K562 (cell line): ENCODE results near the gene PPFIA3. TPM values are rescaled to one million over a fixed set of nuclear protein-coding genes. Genes with fewer than 3 reads are reported as not detected.
A peak's percentile ranks its signal among the peaks of the same experiment; 100 is the strongest.

Experiments used
- ATAC-seq: fragments of 200-7000 bp; cut with Tn5 transposase; 3 replicates; pipeline ENCODE4 v1.9.1; 2020; ENCODE audit warnings: moderate library complexity
- BruUV-seq: library from RNA; stranded (reverse); fragments of 400-500 nt; replicated peaks from 2 replicates; lab custom pipeline; 2021; lab: Mats Ljungman, UMichigan
- CTCF ChIA-PET: fragments of 300-600 bp; formaldehyde crosslinking; extraction: SDS; loops from one replicate; lab custom pipeline; 2021; ENCODE audit warnings: low intra/inter-chr PET ratio; lab: Yijun Ruan, JAX
- POLR2A ChIA-PET: fragments of 300-600, 350-650 bp; sonication (Branson Sonifier 250); formaldehyde crosslinking; extraction: SDS; loops from one replicate; lab custom pipeline; 2021; ENCODE audit warnings: antibody characterized with exemption, inconsistent platforms; lab: Yijun Ruan, JAX
- DNase-seq, 4 experiments: peaks; one replicate each; pipeline versions ENCODE4 v3.0.0 to v3.0.0-alpha.2; 2011 to 2018; ENCODE audit warnings: low spot score in 3 of 4, mixed read lengths in 3 of 4; ENCODE audit errors: extremely low read depth in 1 of 4
- FAIRE-seq: peaks from 2 replicates; lab custom pipeline; 2011; peaks lifted over from hg19 to GRCh38; lab: Jason Lieb, UNC
- H2AFZ ChIP-seq: 2 replicates; pipeline ENCODE4 v1.6.0; 2011; ENCODE audit warnings: low read depth, low read length, control low read depth, inconsistent platforms
- H3K27ac ChIP-seq: fragments of 200-600 bp; 3 replicates; pipeline ENCODE4 v1.8.0; 2011; ENCODE audit warnings: low read depth, mild to moderate bottlenecking, control low read depth, inconsistent platforms, low read length, moderate library complexity, mixed read lengths; ENCODE audit errors: extremely low read depth
- H3K27me3 ChIP-seq, 2 experiments: fragments of 300-600 bp in 1 of 2; 2 replicates in 1 of 2; 3 replicates in 1 of 2; pipeline versions ENCODE4 v1.6.0 to v1.8.0; 2011; ENCODE audit warnings: inconsistent platforms in 2 of 2, low read length in 2 of 2, mild to moderate bottlenecking in 1 of 2, mixed read lengths in 1 of 2, moderate library complexity in 1 of 2; ENCODE audit not compliant: control insufficient read depth in 2 of 2, insufficient read depth in 2 of 2
- H3K36me3 ChIP-seq: fragments of 300-600 bp; 3 replicates; pipeline ENCODE4 v1.8.0; 2011; ENCODE audit warnings: mild to moderate bottlenecking, low read length, inconsistent platforms; ENCODE audit not compliant: control insufficient read depth, insufficient read depth
- H3K4me1 ChIP-seq, 2 experiments: fragments of 200-600 bp in 1 of 2; replicated peaks in 1 of 2; 2 replicates in 1 of 2; 3 replicates in 1 of 2; pipeline versions ENCODE4 v1.5.1 to v1.8.0; 2011; ENCODE audit warnings: inconsistent platforms in 2 of 2, low read length in 2 of 2, mild to moderate bottlenecking in 1 of 2, mixed read lengths in 1 of 2, moderate library complexity in 1 of 2; ENCODE audit not compliant: control insufficient read depth in 2 of 2, insufficient read depth in 2 of 2
- H3K4me2 ChIP-seq: 2 replicates; pipeline ENCODE4 v1.6.1; 2011; ENCODE audit warnings: low read length, control low read depth, inconsistent platforms, mixed read lengths; ENCODE audit not compliant: insufficient read depth
- H3K4me3 ChIP-seq: fragments of 200-600 bp; sonication (generic), shearing (Covaris generic); 2 replicates; pipeline ENCODE4 v1.5.1; 2016; ENCODE audit warnings: control low read depth, inconsistent platforms
- H3K79me2 ChIP-seq: fragments of 200-600 bp; 3 replicates; pipeline ENCODE4 v1.8.0; 2011; ENCODE audit warnings: low read length, inconsistent platforms; ENCODE audit not compliant: control insufficient read depth, insufficient read depth
- H3K9ac ChIP-seq, 2 experiments: 2 replicates each; pipeline versions ENCODE4 v1.6.0 to v1.6.1; 2011; ENCODE audit warnings: low read depth in 2 of 2, low read length in 2 of 2, control low read depth in 1 of 2, inconsistent platforms in 1 of 2, mild to moderate bottlenecking in 1 of 2, mixed read lengths in 1 of 2; ENCODE audit not compliant: insufficient read depth in 1 of 2
- H3K9me1 ChIP-seq: one replicate; pipeline ENCODE4 v1.6.0; 2011; ENCODE audit warnings: inconsistent platforms, mild to moderate bottlenecking, low read length, moderate library complexity; ENCODE audit not compliant: control insufficient read depth, insufficient read depth
- H3K9me3 ChIP-seq: replicated peaks from 2 replicates; pipeline ENCODE4 v1.5.1; 2011; ENCODE audit warnings: low read depth, low read length, inconsistent platforms; ENCODE audit not compliant: control insufficient read depth, insufficient read depth
- H4K20me1 ChIP-seq: replicated peaks from 2 replicates; pipeline ENCODE4 v1.6.1; 2011; ENCODE audit warnings: low read length, inconsistent platforms, mixed read lengths; ENCODE audit not compliant: control insufficient read depth, insufficient read depth
- GABPB2 ChIP-seq: fragments of 250-450 bp; sonication (Bioruptor Pico); conservative IDR thresholded peaks from 2 replicates; pipeline ENCODE4 v1.5.1; 2021; ENCODE audit warnings: mild to moderate bottlenecking
- KAT8 ChIP-seq: fragments of 450-650 bp; IDR thresholded peaks from 2 replicates; pipeline ENCODE4 v1.6.1; 2016; ENCODE audit warnings: low read depth, mild to moderate bottlenecking
- RBM14 ChIP-seq: fragments of 200-400 bp; formaldehyde crosslinking; IDR thresholded peaks from 2 replicates; pipeline ENCODE4 v1.6.1; 2018; ENCODE audit warnings: low read depth, mild to moderate bottlenecking, low read length, moderate library complexity, borderline replicate concordance; ENCODE audit not compliant: insufficient read depth
- ZBTB40 ChIP-seq, 2 experiments: fragments of 450-650 bp in 1 of 2; sonication (generic) in 1 of 2; formaldehyde crosslinking in 1 of 2; IDR thresholded peaks; 2 replicates each; pipeline versions ENCODE4 v1.7.1 to v1.9.0; 2016 to 2022; ENCODE audit warnings: inconsistent platforms in 1 of 2, mild to moderate bottlenecking in 1 of 2, missing genetic modification reagents in 1 of 2
- ZNF778 ChIP-seq: fragments of 450-650 bp; formaldehyde crosslinking; IDR thresholded peaks from 2 replicates; pipeline ENCODE4 v1.4.0; 2020; ENCODE audit warnings: mild to moderate bottlenecking, moderate library complexity
- WGBS: fragments of 100-300 bp; shearing (Covaris generic); methylation state at CpG from one replicate; pipeline ENCODE4 v1.1.6; 2016; ENCODE audit warnings: low coverage, mixed read lengths; ENCODE audit not compliant: insufficient coverage; ENCODE audit errors: missing lambda C conversion rate; 5-methylcytosine and 5-hydroxymethylcytosine counted together
- in situ Hi-C: fragments of 300-500 bp; cut with MboI; formaldehyde crosslinking; loops from 4 replicates; pipeline ENCODE4 v1.15.0; 2018; ENCODE audit warnings: inconsistent platforms, mixed read lengths
- intact Hi-C: fragments of 100-400 bp; cut with micrococcal nuclease; formaldehyde crosslinking; loops from 2 replicates; pipeline ENCODE4 v1.14.2; 2022
- polyA plus RNA-seq, 8 experiments: library from polyadenylated mRNA; depleted of rRNA in 4 of 8; stranded (reverse) in 5 of 8; unstranded in 3 of 8; fragments of >200 nt; fragmentation: Nextera tagmentation in 2 of 8; fragmentation: Illumina TruSeq in 1 of 8; extraction: Ambion mirVana in 2 of 8; extraction: Trizol in 1 of 8; gene quantifications; 2 replicates each; pipeline versions ENCODE4 v1.2.1 to v1.2.3, GENCODE V29; 2011 to 2014; ENCODE audit warnings: inconsistent platforms in 1 of 8, missing spikeins in 1 of 8
- total RNA-seq, 7 experiments: library from RNA; depleted of rRNA in 6 of 7; stranded (reverse); fragments of >200 nt in 6 of 7; fragmentation: Illumina TruSeq in 2 of 7; extraction: Trizol in 2 of 7; gene quantifications; 2 replicates each; pipeline versions ENCODE4 v1.2.1 to v1.2.3, GENCODE V29; 2011 to 2021; ENCODE audit warnings: low replicate concordance in 1 of 7
- TF ChIP-seq, protein P1 (sequence below), 2 experiments: fragments of 450-650 bp; conservative IDR thresholded peaks; 2 replicates each; pipeline ENCODE4 v1.6.1; 2017; ENCODE audit warnings: mild to moderate bottlenecking in 2 of 2, moderate library complexity in 2 of 2
- TF ChIP-seq, protein P2 (sequence below): sonication (generic); formaldehyde crosslinking; IDR thresholded peaks from 2 replicates; pipeline ENCODE4 v1.9.0; 2022; ENCODE audit warnings: mild to moderate bottlenecking, missing genetic modification reagents

Gene PPFIA3
- total and polyA plus RNA-seq, 9 of the 15 experiments (the other 6 are each of a cell fraction or from before 2014, with no cell fraction given) = 0.10 to 53.0 (median 17.6) TPM

GRCh38 chr19:49148784-49149651 lies 29.7 kb downstream of the PPFIA3 start:
- H3K4me3 ChIP-seq = peak overlapping the region; percentile 54
- peak; percentile 92 to 99 (median 94) for DNase-seq
- no TSS peak for BruUV-seq
- POLR2A ChIA-PET = interaction anchor here (0.5 to 2.0 kb wide), 15 partner anchors 9 to 400 kb away, joined by 3 to 15 read pairs (median 4); partner anchors contain the start of genes CGB7, LIN7B and TRPM4
- CTCF ChIA-PET = interaction anchor here (0.8 kb wide), 1 partner anchor 38 kb away, joined by 3 read pairs; no protein-coding TSS in a partner anchor
- WGBS = 1% methylated on average over 47 of the region's 49 CpGs
- H3K9ac ChIP-seq = peak overlapping the region; percentile 86 to 98
- no peaks in the 10 kb centered on the region for H3K9me3 ChIP-seq
- no peaks in the 10 kb centered on the region for H3K27me3 ChIP-seq
- H2AFZ ChIP-seq = peak overlapping the region; percentile 87
- H3K4me2 ChIP-seq = peak overlapping the region; percentile 99
- intact Hi-C loops (loop anchor here (2.0 kb wide), 1 partner anchor 50 kb away; no protein-coding TSS in a partner anchor), in situ Hi-C loops (no loop called here)
- peak; percentile 63 for ATAC-seq
- FAIRE-seq = peak; percentile 91
- peaks cover 33% of the 10 kb centered on the region; the same call in 2 of the 3 replicates for H3K79me2 ChIP-seq
- H3K36me3 ChIP-seq = no peaks in the 10 kb centered on the region
- H3K4me1 ChIP-seq = peaks cover 40 to 79% of the 10 kb centered on the region in 2 experiments
- H3K9me1 ChIP-seq = no peaks in the 10 kb centered on the region
- peaks cover 5% of the 10 kb centered on the region; the same call in 1 of the 2 replicates for H4K20me1 ChIP-seq
- peak overlapping the region; percentile 89 for H3K27ac ChIP-seq
- TF ChIP-seq ZNF778 (CRISPR knock-in tag) = no peak
- no peak for TF ChIP-seq KAT8
- no peak for TF ChIP-seq GABPB2
- no peak for TF ChIP-seq RBM14
- no peak for TF ChIP-seq ZBTB40 (IDR thresholded peaks at IDR 0.05)
- no peak for TF ChIP-seq ZBTB40 (CRISPR knock-in tag; IDR thresholded peaks at IDR 0.05)
- TF ChIP-seq, protein P1, sequence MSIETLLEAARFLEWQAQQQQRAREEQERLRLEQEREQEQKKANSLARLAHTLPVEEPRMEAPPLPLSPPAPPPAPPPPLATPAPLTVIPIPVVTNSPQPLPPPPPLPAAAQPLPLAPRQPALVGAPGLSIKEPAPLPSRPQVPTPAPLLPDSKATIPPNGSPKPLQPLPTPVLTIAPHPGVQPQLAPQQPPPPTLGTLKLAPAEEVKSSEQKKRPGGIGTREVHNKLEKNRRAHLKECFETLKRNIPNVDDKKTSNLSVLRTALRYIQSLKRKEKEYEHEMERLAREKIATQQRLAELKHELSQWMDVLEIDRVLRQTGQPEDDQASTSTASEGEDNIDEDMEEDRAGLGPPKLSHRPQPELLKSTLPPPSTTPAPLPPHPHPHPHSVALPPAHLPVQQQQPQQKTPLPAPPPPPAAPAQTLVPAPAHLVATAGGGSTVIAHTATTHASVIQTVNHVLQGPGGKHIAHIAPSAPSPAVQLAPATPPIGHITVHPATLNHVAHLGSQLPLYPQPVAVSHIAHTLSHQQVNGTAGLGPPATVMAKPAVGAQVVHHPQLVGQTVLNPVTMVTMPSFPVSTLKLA (conservative IDR thresholded peaks at IDR 0.05) = peak; percentile 54 to 76; a peak in 3 of 4 replicates
- TF ChIP-seq, protein P2, sequence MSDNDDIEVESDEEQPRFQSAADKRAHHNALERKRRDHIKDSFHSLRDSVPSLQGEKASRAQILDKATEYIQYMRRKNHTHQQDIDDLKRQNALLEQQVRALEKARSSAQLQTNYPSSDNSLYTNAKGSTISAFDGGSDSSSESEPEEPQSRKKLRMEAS = peak; percentile 70
